Calu3 (cell line): ENCODE data around the gene CCDC190. TPM values are rescaled to one million over a fixed set of nuclear protein-coding genes. Genes with fewer than 3 reads are reported as not detected.
A peak's percentile ranks its signal among the peaks of the same experiment; 100 is the strongest.

Source experiments
- BruUV-seq: library from RNA; stranded (reverse); fragments of 400-500 nt; replicated peaks from 2 replicates; lab custom pipeline; 2021; lab: Mats Ljungman, UMichigan
- CTCF ChIA-PET: fragments of 300-600 bp; sonication (Branson Sonifier 250); formaldehyde crosslinking; loops from one replicate; lab custom pipeline; 2022; ENCODE audit warnings: antibody characterized with exemption; lab: Charles Lee
- DNase-seq: peaks from one replicate; pipeline ENCODE4 v3.0.0; 2022
- H3K27ac Mint-ChIP-seq: one replicate; pipeline ENCODE4 v1.8.0; 2022; ENCODE audit warnings: mixed read lengths; ENCODE audit not compliant: unreplicated experiment
- H3K27me3 Mint-ChIP-seq: one replicate; pipeline ENCODE4 v1.8.0; 2022; ENCODE audit warnings: mixed read lengths; ENCODE audit not compliant: unreplicated experiment
- H3K36me3 Mint-ChIP-seq: one replicate; pipeline ENCODE4 v1.8.0; 2022; ENCODE audit warnings: mild to moderate bottlenecking, moderate library complexity, mixed read lengths; ENCODE audit not compliant: insufficient read depth, unreplicated experiment
- H3K4me1 Mint-ChIP-seq: one replicate; pipeline ENCODE4 v1.8.0; 2022; ENCODE audit warnings: mild to moderate bottlenecking, low read depth, mixed read lengths; ENCODE audit not compliant: unreplicated experiment
- H3K4me3 Mint-ChIP-seq: one replicate; pipeline ENCODE4 v1.8.0; 2022; ENCODE audit warnings: mild to moderate bottlenecking, low read depth, moderate library complexity, mixed read lengths; ENCODE audit not compliant: unreplicated experiment
- H3K9me3 Mint-ChIP-seq: one replicate; pipeline ENCODE4 v1.8.0; 2022; ENCODE audit warnings: low read depth, mixed read lengths; ENCODE audit not compliant: unreplicated experiment
- intact Hi-C: fragments of 100-400 bp; cut with micrococcal nuclease; formaldehyde crosslinking; loops from one replicate; pipeline ENCODE4 v1.10.0; 2022; ENCODE audit not compliant: unreplicated experiment
- total RNA-seq: library from RNA; stranded (reverse); gene quantifications from 2 replicates; pipeline ENCODE4 v1.2.3, GENCODE V29; 2022
- TF ChIP-seq, protein P1 (sequence below): fragments of 200-600 bp; IDR thresholded peaks from one replicate; pipeline ENCODE4 v1.8.0; 2022; ENCODE audit warnings: antibody characterized with exemption; ENCODE audit not compliant: unreplicated experiment

CCDC190 gene
- total RNA-seq, 1 experiment from 2014 or later: not detected

DNA sequence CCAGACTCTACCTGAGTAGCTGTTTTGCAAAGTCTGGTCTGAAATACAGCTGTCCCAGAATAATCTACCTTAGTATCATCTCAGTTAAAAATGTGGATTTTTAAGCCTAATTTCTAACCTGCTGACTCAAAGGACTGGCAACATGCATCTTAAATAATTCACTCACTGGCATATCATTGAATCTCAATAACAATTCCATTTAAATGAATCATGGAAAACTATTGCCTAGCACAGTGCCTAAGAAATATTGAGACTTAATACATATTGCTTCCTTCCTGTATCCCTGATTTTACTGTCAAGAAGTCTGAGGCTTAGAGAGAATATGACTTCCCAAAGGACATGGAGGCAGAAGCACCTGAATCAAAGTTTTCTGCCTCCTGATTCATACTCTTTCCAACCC lies 3.1 kb downstream of the CCDC190 start:
- intact Hi-C loops: no loop called here
- no peak for DNase-seq
- TF ChIP-seq, protein P1, sequence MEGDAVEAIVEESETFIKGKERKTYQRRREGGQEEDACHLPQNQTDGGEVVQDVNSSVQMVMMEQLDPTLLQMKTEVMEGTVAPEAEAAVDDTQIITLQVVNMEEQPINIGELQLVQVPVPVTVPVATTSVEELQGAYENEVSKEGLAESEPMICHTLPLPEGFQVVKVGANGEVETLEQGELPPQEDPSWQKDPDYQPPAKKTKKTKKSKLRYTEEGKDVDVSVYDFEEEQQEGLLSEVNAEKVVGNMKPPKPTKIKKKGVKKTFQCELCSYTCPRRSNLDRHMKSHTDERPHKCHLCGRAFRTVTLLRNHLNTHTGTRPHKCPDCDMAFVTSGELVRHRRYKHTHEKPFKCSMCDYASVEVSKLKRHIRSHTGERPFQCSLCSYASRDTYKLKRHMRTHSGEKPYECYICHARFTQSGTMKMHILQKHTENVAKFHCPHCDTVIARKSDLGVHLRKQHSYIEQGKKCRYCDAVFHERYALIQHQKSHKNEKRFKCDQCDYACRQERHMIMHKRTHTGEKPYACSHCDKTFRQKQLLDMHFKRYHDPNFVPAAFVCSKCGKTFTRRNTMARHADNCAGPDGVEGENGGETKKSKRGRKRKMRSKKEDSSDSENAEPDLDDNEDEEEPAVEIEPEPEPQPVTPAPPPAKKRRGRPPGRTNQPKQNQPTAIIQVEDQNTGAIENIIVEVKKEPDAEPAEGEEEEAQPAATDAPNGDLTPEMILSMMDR: no peak
- no peak overlapping the region for H3K4me3 Mint-ChIP-seq
- peaks cover 30% of the 10 kb centered on the region for H3K4me1 Mint-ChIP-seq
- BruUV-seq: no TSS peak
- CTCF ChIA-PET: no interaction called here
- no peak overlapping the region for H3K27ac Mint-ChIP-seq
- H3K36me3 Mint-ChIP-seq: no peaks in the 10 kb centered on the region
- no peaks in the 10 kb centered on the region for H3K27me3 Mint-ChIP-seq
- H3K9me3 Mint-ChIP-seq: no peaks in the 10 kb centered on the region

DNA sequence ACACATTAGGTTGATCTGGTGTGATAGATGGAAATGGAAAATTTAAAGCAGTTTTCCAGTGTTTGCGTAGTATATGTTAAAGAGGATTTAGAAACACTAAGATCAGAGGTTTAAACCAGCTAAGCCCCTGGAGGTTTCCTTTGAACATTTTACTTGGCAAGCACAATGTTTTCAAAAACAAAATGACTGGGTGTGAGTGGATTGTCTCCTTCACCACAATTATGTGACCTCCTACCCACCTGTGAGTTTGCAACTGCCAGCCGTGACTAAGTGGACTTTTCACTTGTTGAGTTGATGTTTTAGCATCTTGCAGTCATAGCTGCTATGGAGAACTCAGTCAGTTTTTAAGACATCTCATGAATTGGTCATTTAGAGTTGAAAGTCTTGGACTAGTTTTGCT lies 4.7 kb downstream of the CCDC190 start:
- H3K27me3 Mint-ChIP-seq: no peaks in the 10 kb centered on the region
- peaks cover 30% of the 10 kb centered on the region for H3K4me1 Mint-ChIP-seq
- no peak overlapping the region for H3K4me3 Mint-ChIP-seq
- no TSS peak for BruUV-seq
- TF ChIP-seq, protein P1: no peak
- peak overlapping the region; percentile 13 for H3K27ac Mint-ChIP-seq
- CTCF ChIA-PET: no interaction called here
- H3K36me3 Mint-ChIP-seq: no peaks in the 10 kb centered on the region
- intact Hi-C loops: no loop called here
- H3K9me3 Mint-ChIP-seq: no peaks in the 10 kb centered on the region
- DNase-seq: peak; percentile 53

DNA sequence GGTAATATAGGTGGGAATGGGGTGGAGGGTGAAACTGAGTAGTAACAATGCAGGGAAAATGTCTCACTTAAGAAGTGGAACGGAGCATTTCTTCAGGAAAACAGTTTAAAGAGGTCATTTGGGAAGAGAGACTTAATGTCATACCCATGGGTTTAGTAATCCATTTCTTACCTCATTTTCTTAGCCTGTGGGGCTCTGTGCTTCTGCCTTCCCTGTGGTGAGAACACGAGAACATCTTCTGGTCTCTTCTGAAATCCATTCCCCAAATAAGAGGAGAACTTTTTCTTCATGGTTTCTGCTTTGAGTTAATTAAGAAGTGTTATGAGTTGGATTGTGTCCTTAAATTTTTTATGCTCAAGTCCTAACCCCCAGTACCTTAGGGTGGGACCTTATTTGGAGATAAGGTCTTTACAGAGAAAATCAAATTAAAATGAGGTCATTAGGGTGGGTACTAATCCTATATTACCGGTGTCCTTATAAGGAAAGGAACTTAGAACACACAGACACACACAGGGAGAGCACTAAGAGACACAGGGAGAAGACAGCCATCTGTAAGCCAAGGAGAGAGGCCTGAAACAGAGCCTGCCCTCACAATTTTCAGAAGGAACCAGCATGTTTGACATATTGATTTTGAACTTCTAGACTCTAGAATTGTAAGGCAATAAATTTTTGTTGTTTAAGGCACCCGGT lies 5.4 kb downstream of the CCDC190 start:
- Mint-ChIP-seq H3K27ac (no peak overlapping the region), H3K27me3 (no peaks in the 10 kb centered on the region), H3K9me3 (no peaks in the 10 kb centered on the region), H3K4me3 (no peak overlapping the region), H3K36me3 (no peaks in the 10 kb centered on the region), H3K4me1 (peaks cover 30% of the 10 kb centered on the region)
- intact Hi-C loops: no loop called here
- no peak for DNase-seq
- CTCF ChIA-PET: no interaction called here
- TF ChIP-seq, protein P1: no peak
- no TSS peak for BruUV-seq

DNA sequence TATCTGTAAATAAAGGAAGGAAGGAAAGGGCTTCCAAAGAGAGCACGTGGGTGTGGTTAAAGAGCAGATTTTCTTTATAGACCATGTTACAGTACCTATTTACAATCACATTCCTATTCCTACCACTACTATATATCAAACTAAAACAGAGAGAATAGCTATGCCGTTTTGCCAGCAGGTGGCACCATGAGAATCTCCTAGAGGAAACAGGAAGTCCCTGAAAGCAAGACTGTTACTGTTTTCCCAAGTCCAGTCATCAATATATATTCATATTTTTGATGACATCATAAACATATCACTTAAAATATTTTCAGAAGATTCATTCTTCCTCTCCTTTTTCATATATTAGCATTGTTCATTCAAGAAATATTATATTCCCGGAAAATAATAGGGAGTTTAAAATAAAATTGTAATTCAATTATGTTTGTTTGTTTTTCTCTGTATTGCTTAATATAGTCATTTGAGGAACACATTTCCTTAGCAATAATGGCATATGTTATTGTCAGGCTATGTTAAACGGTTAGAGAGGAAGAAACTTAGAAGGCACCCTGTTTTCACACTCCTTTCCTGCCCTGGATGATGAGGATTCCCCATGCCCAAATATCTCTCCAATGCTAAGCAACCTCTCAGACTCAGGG lies 6.6 kb downstream of the CCDC190 start:
- BruUV-seq: no TSS peak
- TF ChIP-seq, protein P1: peak; percentile 78
- DNase-seq: peak; percentile 79
- CTCF ChIA-PET: interaction anchor here (0.6 to 2.0 kb wide), 8 partner anchors 20 to 467 kb away, joined by 3 to 21 read pairs (median 4); partner anchors contain the start of genes NUF2 and RGS4
- H3K9me3 Mint-ChIP-seq: no peaks in the 10 kb centered on the region
- no peaks in the 10 kb centered on the region for H3K36me3 Mint-ChIP-seq
- no peaks in the 10 kb centered on the region for H3K27me3 Mint-ChIP-seq
- H3K4me3 Mint-ChIP-seq: no peak overlapping the region
- peaks cover 30% of the 10 kb centered on the region for H3K4me1 Mint-ChIP-seq
- intact Hi-C loops: loop anchor here (1.0 kb wide), 3 partner anchors 20 to 317 kb away; partner anchors contain the start of gene RGS4
- no peak overlapping the region for H3K27ac Mint-ChIP-seq
